ENCODE results near the gene CDC40. TPM values are rescaled to one million over a fixed set of nuclear protein-coding genes. Genes with fewer than 3 reads are reported as not detected.

The CDC40 gene
- total RNA-seq, 1 donor from 2014 or later: 40.1 TPM

- Mint-ChIP-seq H3K4me3 (no peak overlapping the region), H3K36me3 (peaks cover 29% of the 10 kb centered on the region), H3K27ac (no peak overlapping the region)
Measured at GRCh38 chr6:110214338-110214737, 34.1 kb downstream of the CDC40 start.

DNA sequence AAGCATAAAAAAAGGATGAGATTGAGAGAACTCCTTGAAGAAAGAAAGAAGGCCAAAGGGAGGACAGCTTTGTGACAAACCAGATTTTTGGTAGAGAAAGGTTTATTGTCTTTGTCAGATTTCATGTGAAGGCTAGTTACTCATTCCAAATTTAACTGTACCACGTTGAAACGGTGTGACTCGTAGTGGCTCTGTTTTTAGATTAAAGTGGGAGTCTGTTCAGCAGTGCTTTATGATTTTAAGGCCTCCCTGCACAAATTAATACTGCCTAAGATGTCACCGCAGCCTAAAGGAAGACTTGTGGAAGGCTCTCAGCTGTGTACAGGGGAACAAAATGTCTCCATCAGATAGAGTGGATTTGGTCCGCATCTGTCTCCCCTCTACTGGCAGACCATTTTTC, 35.9 kb downstream of the CDC40 start:
- Histone ChIP-seq H4K20me1 (ENCODE audit: low read depth) (no peaks in the 10 kb centered on the region), H3K4me2 (no peak overlapping the region), H3K4me3 (no peak overlapping the region), H3K27ac (no peak overlapping the region), H3K9ac (no peak overlapping the region), H3K4me1 (no peaks in the 10 kb centered on the region), H3F3A (ENCODE audit: low read depth) (no peaks in the 10 kb centered on the region), H2AFZ (replicated peaks) (no peak overlapping the region), H3K27me3 (no peaks in the 10 kb centered on the region), H3K9me3 (ENCODE audit: low read depth) (no peaks in the 10 kb centered on the region), H3K79me2 (ENCODE audit: low read depth) (no peaks in the 10 kb centered on the region), H3K36me3 (peaks cover 23% of the 10 kb centered on the region)
- DNase-seq (ENCODE audit: low spot score): no peak
- Mint-ChIP-seq H3K27ac (no peak overlapping the region), H3K9me3 (no peaks in the 10 kb centered on the region), H3K4me1 (peaks cover 6% of the 10 kb centered on the region), H3K27me3 (ENCODE audit: insufficient read depth, low read depth) (no peaks in the 10 kb centered on the region), H3K36me3 (peaks cover 40% of the 10 kb centered on the region), H3K4me3 (no peak overlapping the region)
- TF ChIP-seq EZH2 (IDR thresholded peaks at IDR 0.05) (no peak), EZH2phosphoT487 (IDR thresholded peaks at IDR 0.05) (no peak)
- TF ChIP-seq, protein P1, sequence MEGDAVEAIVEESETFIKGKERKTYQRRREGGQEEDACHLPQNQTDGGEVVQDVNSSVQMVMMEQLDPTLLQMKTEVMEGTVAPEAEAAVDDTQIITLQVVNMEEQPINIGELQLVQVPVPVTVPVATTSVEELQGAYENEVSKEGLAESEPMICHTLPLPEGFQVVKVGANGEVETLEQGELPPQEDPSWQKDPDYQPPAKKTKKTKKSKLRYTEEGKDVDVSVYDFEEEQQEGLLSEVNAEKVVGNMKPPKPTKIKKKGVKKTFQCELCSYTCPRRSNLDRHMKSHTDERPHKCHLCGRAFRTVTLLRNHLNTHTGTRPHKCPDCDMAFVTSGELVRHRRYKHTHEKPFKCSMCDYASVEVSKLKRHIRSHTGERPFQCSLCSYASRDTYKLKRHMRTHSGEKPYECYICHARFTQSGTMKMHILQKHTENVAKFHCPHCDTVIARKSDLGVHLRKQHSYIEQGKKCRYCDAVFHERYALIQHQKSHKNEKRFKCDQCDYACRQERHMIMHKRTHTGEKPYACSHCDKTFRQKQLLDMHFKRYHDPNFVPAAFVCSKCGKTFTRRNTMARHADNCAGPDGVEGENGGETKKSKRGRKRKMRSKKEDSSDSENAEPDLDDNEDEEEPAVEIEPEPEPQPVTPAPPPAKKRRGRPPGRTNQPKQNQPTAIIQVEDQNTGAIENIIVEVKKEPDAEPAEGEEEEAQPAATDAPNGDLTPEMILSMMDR (IDR thresholded peaks at IDR 0.05): no peak

More at GRCh38 chr6:110214338-110214737, 34.1 kb downstream of the CDC40 start:
- H3K9me3 Mint-ChIP-seq: no peaks in the 10 kb centered on the region
- Histone ChIP-seq H3F3A (ENCODE audit: low read depth) (no peaks in the 10 kb centered on the region), H3K27me3 (no peaks in the 10 kb centered on the region), H3K79me2 (ENCODE audit: low read depth) (no peaks in the 10 kb centered on the region), H3K9ac (no peak overlapping the region), H3K27ac (no peak overlapping the region), H3K4me2 (no peak overlapping the region), H3K4me3 (no peak overlapping the region), H4K20me1 (ENCODE audit: low read depth) (no peaks in the 10 kb centered on the region), H2AFZ (replicated peaks) (no peak overlapping the region), H3K9me3 (ENCODE audit: low read depth) (no peaks in the 10 kb centered on the region), H3K36me3 (peaks cover 14% of the 10 kb centered on the region), H3K4me1 (no peaks in the 10 kb centered on the region)
- no peak for DNase-seq (ENCODE audit: low spot score)
- no peak for TF ChIP-seq EZH2phosphoT487 (IDR thresholded peaks at IDR 0.05)
- TF ChIP-seq EZH2 (IDR thresholded peaks at IDR 0.05): no peak
- TF ChIP-seq, protein P1 (IDR thresholded peaks at IDR 0.05): no peak
- H3K27me3 Mint-ChIP-seq (ENCODE audit: insufficient read depth, low read depth): no peaks in the 10 kb centered on the region
- peaks cover 6% of the 10 kb centered on the region for H3K4me1 Mint-ChIP-seq

- H3K9ac ChIP-seq: no peak overlapping the region
- H3K9me3 ChIP-seq (ENCODE audit: low read depth): no peaks in the 10 kb centered on the region
- H3K79me2 ChIP-seq (ENCODE audit: low read depth): no peaks in the 10 kb centered on the region
- no peaks in the 10 kb centered on the region for H3K4me1 ChIP-seq
- Mint-ChIP-seq H3K9me3 (no peaks in the 10 kb centered on the region), H3K27me3 (ENCODE audit: insufficient read depth, low read depth) (no peaks in the 10 kb centered on the region), H3K27ac (no peak overlapping the region), H3K36me3 (peaks cover 38% of the 10 kb centered on the region), H3K4me1 (peaks cover 6% of the 10 kb centered on the region), H3K4me3 (no peak overlapping the region)
- H4K20me1 ChIP-seq (ENCODE audit: low read depth): no peaks in the 10 kb centered on the region
- no peak overlapping the region for H3K27ac ChIP-seq
- no peak overlapping the region for H2AFZ ChIP-seq (replicated peaks)
- no peaks in the 10 kb centered on the region for H3F3A ChIP-seq (ENCODE audit: low read depth)
- H3K36me3 ChIP-seq: peaks cover 22% of the 10 kb centered on the region
- no peak for DNase-seq (ENCODE audit: low spot score)
- TF ChIP-seq, protein P1 (IDR thresholded peaks at IDR 0.05): no peak
- TF ChIP-seq EZH2phosphoT487 (IDR thresholded peaks at IDR 0.05) (no peak), EZH2 (IDR thresholded peaks at IDR 0.05) (no peak)
- no peak overlapping the region for H3K4me3 ChIP-seq
- no peak overlapping the region for H3K4me2 ChIP-seq
- H3K27me3 ChIP-seq: no peaks in the 10 kb centered on the region
Measured at GRCh38 chr6:110217266-110217665, 37.0 kb downstream of the CDC40 start.

Measured in neural progenitor cell (in vitro differentiated cells).